Left forelimb (tissue), 1 donor: ENCODE measurements around the gene TJP1.
A peak's percentile ranks its signal among the peaks of the same experiment; 100 is the strongest.
"Not testable (repeated sequence)": the region's sequence is repeated elsewhere in the genome, so short reads cannot be mapped to it uniquely, and the experiment has no call there.

Experiments used
- DNase-seq: peaks from one replicate; pipeline ENCODE4 v3.0.0-alpha.2; 2018; ENCODE audit warnings: low spot score

TJP1 gene

GRCh38 chr15:29681166-29681845 is 141.0 kb downstream of the TJP1 start:
- DNase-seq = peak; percentile 36

- DNase-seq = peak; percentile 30
These were observed 141.7 kb downstream of the TJP1 start for GRCh38 chr15:29680465-29681165.

DNA sequence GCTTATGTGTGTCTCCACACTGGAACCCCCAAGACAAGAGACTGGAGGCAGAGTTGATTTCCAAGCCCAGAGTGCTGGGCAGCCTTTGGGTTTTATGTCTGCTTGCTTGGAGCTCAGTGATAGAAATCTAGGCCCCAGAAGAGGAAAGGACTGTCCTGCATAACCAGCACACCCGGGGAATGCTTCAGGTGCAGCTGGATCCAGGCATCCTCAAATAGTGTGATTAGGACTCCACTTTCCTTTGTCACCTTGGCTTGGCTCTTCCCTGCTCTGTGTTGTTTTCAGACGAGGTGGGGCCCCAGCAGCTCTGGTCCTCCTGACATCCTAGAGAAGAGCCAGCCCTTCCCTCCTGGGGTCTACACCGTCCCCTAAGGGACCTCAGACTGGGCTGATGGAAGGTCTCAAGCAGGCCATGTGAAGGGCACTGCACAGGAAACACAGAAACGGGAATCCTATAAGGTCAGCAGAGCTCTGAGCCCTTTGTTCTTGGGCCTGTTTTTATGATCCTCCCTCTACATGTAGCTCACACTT is 143.7 kb downstream of the TJP1 start:
- DNase-seq = peak; percentile 55

DNA sequence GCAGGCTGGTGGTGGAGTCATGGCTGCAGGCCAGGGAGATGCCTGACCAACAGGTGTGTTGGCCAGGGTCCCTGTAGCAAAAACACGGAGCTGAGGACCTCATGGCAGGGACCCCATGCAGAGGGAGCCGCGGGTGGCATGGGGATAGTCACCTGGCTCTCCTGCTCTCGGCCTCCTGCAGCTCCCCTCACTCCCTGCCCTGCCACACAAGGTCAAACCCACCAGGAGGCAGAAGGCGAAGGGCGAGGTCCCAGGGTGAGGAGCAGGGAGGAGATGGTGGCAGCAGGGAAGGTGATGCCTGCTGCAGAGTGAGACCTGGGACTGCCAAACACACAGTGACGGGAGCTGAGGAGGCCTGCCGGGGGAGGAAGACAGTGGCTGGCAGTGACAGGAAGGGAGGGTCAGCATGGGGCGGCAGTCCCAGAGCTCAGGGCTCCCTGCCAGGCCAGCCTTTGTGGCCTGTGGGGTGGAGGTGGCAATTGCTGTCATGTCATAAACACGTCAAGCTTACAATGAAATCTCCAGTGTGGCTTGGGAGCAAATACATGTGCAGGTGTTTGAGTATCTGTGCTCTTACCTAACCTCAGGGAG is 144.3 kb downstream of the TJP1 start:
- peak; percentile 61 for DNase-seq

- peak; percentile 52 for DNase-seq
These were observed 144.8 kb downstream of the TJP1 start for GRCh38 chr15:29677455-29677854.

- DNase-seq = peak; percentile 34
These were observed 145.3 kb downstream of the TJP1 start for GRCh38 chr15:29676961-29677402.

- DNase-seq = peak; percentile 33
These were observed 145.8 kb downstream of the TJP1 start for GRCh38 chr15:29676374-29676960.

GRCh38 chr15:29675791-29676301 is 146.4 kb downstream of the TJP1 start:
- peak; percentile 44 for DNase-seq

- DNase-seq = peak; percentile 78
These were observed 147.4 kb downstream of the TJP1 start for GRCh38 chr15:29674661-29675533.

- no peak for DNase-seq
These were observed 149.1 kb downstream of the TJP1 start for GRCh38 chr15:29672923-29673809.

DNA sequence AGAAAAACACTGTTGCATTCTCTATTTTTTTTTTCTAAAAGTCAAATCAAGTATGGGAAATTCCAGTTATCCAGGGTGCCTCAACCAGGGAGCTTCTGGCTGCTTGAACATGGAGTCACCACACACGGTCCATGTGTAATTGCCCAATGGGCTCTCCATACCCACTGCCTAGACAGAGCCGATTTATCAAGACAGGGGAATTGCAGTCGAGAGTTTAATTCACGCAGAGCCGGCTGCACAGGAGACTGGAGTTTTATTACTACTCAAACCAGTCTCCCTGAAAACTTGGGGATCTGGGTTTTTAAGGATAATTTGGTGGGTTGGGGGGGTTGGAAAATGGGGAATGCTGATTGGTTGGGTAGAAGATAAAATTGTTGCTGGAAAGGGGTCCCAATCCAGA is 149.8 kb downstream of the TJP1 start:
- no peak for DNase-seq

DNA sequence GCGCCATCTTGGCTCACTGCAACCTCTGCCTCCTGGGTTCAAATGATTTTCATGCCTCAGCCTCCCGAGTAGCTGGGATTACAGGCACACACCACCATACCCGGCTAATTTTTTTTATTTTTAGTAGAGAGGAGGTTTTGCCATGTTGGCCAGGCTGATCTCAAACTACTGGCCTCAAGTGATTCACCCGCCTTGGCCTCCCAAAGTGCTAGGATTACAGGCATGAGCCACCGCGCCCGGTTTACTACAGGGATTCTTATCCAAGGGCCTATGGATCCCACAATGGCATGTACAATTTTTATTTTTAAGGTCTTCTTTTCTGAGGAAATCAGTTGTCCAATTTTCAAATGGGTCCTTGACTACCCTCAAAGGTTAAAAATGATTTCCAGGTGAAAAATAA is 150.2 kb downstream of the TJP1 start:
- not testable (repeated sequence) for DNase-seq

DNA sequence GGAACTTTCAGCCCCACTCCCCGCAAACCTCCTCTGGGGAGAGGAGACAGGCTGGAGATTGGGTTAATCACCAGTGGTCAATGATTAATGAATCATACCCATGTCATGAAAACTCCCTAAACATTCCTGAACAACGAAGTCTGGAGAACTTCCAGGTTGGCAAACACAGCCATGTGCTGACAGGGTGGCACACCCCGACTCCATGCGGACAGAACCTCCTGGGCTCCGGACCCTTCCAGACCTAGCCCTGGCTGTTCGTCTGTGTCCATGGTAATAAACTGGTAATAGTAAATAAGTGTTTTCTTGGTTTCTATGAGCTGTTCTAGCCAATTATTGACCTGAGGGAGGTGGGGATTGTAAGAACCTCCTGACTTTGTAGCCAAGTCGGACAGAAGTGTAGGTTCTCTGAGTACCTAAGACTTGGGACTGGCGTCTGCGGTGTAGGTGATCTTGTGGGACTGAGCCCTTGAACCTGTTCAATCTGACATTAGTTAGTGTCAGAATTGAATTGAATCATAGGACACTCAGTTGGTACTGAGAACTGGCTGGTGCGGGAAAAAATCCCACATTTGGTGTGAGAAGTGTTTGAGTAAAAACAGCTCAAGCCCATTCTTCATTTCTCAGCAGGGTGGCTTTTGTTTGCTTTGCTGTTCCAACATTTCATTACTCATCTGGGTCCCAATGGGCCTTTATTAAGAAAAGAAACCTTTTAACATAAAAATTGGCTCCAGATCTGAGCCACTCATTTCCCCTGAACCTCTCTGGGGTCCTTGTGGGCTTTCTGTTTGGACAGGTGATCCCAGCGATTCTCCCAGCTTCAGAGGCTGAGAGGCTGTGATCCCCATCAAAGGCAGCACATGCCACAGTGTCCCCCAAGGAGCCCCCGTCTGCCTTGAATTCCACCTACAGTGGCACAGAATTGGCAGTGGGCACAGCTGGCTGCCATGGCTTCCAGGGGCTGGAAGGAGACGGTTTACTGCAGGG is 151.0 kb downstream of the TJP1 start:
- no peak for DNase-seq

GRCh38 chr15:29670266-29670665 is 152.0 kb downstream of the TJP1 start:
- no peak for DNase-seq

DNA sequence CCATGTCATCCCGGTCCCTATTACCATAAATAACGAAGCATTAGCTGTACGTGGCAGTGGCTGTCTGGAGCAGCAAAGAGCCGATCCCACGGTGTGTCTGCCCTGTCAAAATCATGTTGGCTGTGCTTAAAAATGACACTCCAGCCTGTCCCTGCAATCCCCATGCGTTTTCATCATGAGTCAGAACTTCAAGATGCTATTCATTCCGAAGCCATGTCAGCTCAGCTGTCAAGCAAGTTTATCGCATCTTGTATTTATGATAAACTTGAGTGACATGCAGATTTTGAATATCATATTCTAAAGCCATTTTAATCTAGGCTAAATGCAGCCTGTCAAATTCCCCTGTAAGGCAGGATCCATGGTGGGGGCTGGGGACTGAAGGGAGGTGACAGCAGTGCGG is 152.4 kb downstream of the TJP1 start:
- DNase-seq = no peak

GRCh38 chr15:29668120-29668602 is 154.1 kb downstream of the TJP1 start:
- no peak for DNase-seq

DNA sequence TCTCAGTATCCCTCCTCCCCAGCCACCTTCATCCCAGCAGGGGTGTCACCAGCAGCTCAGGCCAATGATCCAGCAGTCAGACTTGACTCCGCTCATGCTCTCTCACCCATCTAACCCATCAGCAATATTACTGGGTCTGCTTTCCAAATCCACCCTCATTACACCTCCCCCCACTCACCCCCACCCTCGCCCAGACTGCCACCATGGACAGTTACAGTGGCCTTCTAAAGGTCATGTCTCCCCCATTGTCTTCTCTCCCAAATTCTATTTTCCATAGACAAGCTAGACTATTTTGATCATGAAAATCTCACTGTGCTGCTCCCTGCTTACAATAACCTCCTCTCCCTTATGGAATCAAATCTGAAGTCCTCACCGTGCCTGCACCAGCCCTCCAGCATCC is 156.0 kb downstream of the TJP1 start:
- no peak for DNase-seq

DNA sequence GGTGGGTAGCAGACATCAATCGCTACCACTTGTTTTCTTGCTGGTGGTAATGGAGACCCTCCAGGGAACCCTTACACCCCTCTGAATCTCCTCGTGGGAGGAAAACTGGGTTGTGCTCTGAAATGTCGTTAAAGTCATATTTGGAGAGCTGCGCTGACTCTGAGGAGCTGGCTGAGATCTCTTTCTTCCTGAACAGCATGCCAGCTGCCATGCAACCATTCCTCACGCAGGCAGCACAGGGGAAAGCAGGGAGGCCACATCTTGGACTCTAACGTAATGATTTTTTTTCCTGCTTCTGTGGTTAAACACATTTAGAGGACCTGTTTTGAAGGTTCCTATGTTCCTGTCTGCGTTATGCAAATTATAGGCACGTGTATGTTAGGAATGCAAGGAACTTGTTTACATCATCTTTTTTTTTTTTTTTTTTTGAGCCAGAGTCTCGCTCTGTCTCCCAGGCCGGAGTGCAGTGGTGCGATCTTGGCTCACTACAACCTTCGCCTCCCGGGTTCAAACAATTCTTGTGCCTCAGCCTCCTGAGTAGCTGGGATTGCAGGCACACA is 156.7 kb downstream of the TJP1 start:
- no peak for DNase-seq

DNA sequence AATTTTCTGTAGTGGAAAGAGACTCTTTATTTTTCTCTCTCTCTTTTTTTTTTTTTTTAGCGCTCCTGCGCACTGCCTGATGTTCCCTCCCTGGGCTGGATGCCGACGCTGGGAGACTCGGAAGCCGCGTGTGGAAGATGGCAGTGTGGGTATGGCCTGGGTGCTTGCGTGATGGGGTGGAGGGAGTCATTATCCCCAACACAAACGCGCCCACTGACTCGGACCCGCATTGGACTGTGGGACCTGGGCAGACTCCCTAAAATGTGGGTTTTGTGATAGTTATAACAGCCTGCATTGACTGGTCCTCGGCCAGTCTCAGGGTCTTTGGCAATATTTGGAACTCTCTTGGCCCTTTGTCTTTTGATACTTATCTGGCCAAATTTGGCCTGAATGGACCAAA is 157.9 kb downstream of the TJP1 start:
- DNase-seq = no peak
